Liver (tissue), 2 donors: ENCODE data around the gene CHAMP1.

Experiments
- TF ChIP-seq, protein P1 (sequence below): fragments of 150-350 bp; IDR thresholded peaks from 2 replicates; pipeline ENCODE4 v1.5.1; 2017; ENCODE audit warnings: improper control_type of control experiment, low read depth, low read length; ENCODE audit not compliant: missing input control
- TF ChIP-seq, protein P2 (sequence below): IDR thresholded peaks from 2 replicates; pipeline ENCODE4 v1.6.1; 2016; ENCODE audit warnings: antibody characterized with exemption
- donor health status: healthy.

DNA sequence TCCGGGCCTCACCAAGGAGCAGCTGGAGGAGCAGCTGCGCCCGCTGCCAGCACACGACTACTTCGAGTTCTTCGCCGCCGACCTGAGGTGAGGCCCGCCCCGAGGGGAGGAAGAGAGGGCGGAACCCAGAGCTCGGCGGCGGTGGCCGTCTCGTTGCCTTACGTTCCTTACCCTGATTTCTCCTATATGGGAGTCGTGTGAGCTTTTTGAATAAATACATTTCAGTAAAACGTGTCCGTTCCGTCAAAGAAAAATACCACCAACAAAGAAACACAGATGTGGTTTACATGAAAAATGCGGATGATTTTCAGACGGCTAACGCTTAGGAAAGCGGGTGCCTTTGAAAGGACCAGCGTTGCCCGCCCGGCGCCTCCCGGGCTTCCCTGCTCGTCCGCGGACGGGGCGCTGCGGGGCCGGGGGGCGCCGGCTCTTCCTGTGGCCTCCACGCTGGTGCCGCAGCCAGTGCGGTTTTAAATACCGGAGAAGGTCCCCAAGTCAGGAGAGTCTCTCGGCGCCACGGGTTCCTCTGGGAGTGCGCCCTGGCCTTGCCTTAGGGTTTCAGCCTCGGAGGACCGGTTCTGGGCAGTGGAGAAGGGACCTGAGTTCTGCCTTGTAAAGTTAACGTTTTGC is 32.1 kb upstream of the CHAMP1 start:
- TF ChIP-seq, protein P1, sequence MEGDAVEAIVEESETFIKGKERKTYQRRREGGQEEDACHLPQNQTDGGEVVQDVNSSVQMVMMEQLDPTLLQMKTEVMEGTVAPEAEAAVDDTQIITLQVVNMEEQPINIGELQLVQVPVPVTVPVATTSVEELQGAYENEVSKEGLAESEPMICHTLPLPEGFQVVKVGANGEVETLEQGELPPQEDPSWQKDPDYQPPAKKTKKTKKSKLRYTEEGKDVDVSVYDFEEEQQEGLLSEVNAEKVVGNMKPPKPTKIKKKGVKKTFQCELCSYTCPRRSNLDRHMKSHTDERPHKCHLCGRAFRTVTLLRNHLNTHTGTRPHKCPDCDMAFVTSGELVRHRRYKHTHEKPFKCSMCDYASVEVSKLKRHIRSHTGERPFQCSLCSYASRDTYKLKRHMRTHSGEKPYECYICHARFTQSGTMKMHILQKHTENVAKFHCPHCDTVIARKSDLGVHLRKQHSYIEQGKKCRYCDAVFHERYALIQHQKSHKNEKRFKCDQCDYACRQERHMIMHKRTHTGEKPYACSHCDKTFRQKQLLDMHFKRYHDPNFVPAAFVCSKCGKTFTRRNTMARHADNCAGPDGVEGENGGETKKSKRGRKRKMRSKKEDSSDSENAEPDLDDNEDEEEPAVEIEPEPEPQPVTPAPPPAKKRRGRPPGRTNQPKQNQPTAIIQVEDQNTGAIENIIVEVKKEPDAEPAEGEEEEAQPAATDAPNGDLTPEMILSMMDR, result no peak
- TF ChIP-seq, protein P2, sequence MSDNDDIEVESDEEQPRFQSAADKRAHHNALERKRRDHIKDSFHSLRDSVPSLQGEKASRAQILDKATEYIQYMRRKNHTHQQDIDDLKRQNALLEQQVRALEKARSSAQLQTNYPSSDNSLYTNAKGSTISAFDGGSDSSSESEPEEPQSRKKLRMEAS, result no peak
